Liver (tissue), 9 donors: Measurements from ENCODE around the gene ALK. TPM values are rescaled to one million over a fixed set of nuclear protein-coding genes. Genes with fewer than 3 reads are reported as not detected.

Experiments used
- DNase-seq: peaks from one replicate; pipeline ENCODE4 v3.0.0-alpha.2; 2017; ENCODE audit warnings: low spot score
- H3K27ac ChIP-seq, 2 donors: one replicate each; pipeline ENCODE4 v1.7.0; 2013; ENCODE audit warnings: inconsistent platforms in 2 of 2, low read length in 2 of 2, control low read depth in 1 of 2, low read depth in 1 of 2, mild to moderate bottlenecking in 1 of 2
- H3K27me3 ChIP-seq, 4 donors: one replicate each; pipeline versions ENCODE4 v1.6.1 to v1.7.0; 2013; ENCODE audit warnings: low read length in 3 of 4, inconsistent platforms in 1 of 4, mild to moderate bottlenecking in 1 of 4, moderate library complexity in 1 of 4; ENCODE audit not compliant: control insufficient read depth in 4 of 4, insufficient read depth in 4 of 4
- H3K36me3 ChIP-seq, 4 donors: one replicate each; pipeline versions ENCODE4 v1.6.1 to v1.7.0; 2013; ENCODE audit warnings: low read length in 3 of 4, mild to moderate bottlenecking in 3 of 4, low read depth in 1 of 4, moderate library complexity in 1 of 4; ENCODE audit not compliant: control insufficient read depth in 4 of 4, insufficient read depth in 3 of 4
- H3K4me1 ChIP-seq, 4 donors: one replicate each; pipeline versions ENCODE4 v1.6.1 to v1.7.0; 2013; ENCODE audit warnings: low read length in 3 of 4, mild to moderate bottlenecking in 3 of 4, moderate library complexity in 1 of 4; ENCODE audit not compliant: control insufficient read depth in 4 of 4, insufficient read depth in 4 of 4
- H3K4me3 ChIP-seq, 3 donors: one replicate each; pipeline versions ENCODE4 v1.6.1 to v1.7.0; 2013; ENCODE audit warnings: low read length in 3 of 3, control low read depth in 1 of 3, low read depth in 1 of 3, mild to moderate bottlenecking in 1 of 3
- H3K9ac ChIP-seq, 2 donors: one replicate each; pipeline ENCODE4 v1.7.0; 2013; ENCODE audit warnings: low read length in 2 of 2, mild to moderate bottlenecking in 2 of 2, moderate library complexity in 2 of 2, control low read depth in 1 of 2, low read depth in 1 of 2
- H3K9me3 ChIP-seq, 4 donors: one replicate each; pipeline versions ENCODE4 v1.6.1 to v1.7.0; 2013; ENCODE audit warnings: low read length in 3 of 4; ENCODE audit not compliant: control insufficient read depth in 4 of 4
- EGR1 ChIP-seq, 2 donors: IDR thresholded peaks; 2 replicates each; pipeline ENCODE4 v1.6.1; 2016 to 2018; ENCODE audit warnings: antibody characterized with exemption in 2 of 2, low read depth in 2 of 2
- FOXA1 ChIP-seq: IDR thresholded peaks from 2 replicates; pipeline ENCODE4 v1.6.1; 2016; ENCODE audit warnings: antibody characterized with exemption
- FOXA2 ChIP-seq: IDR thresholded peaks from 2 replicates; pipeline ENCODE4 v1.6.1; 2016; ENCODE audit warnings: antibody characterized with exemption
- GABPA ChIP-seq, 2 donors: IDR thresholded peaks in 1 of 2; conservative IDR thresholded peaks in 1 of 2; 2 replicates each; pipeline ENCODE4 v1.6.1; 2016; ENCODE audit warnings: antibody characterized with exemption in 2 of 2, mild to moderate bottlenecking in 1 of 2, moderate library complexity in 1 of 2
- HNF4A ChIP-seq, 2 donors: conservative IDR thresholded peaks; 2 replicates each; pipeline ENCODE4 v1.6.1; 2016; ENCODE audit warnings: antibody characterized with exemption in 2 of 2, mild to moderate bottlenecking in 2 of 2
- JUND ChIP-seq, 2 donors: IDR thresholded peaks; 2 replicates each; pipeline ENCODE4 v1.6.1; 2016; ENCODE audit warnings: antibody characterized with exemption in 2 of 2
- NR2F2 ChIP-seq: IDR thresholded peaks from 2 replicates; pipeline ENCODE4 v1.6.1; 2016; ENCODE audit warnings: antibody characterized with exemption
- RAD21 ChIP-seq, 2 donors: IDR thresholded peaks; 2 replicates each; pipeline ENCODE4 v1.6.1; 2016; ENCODE audit warnings: antibody characterized with exemption in 2 of 2, mild to moderate bottlenecking in 2 of 2
- SP1 ChIP-seq: IDR thresholded peaks from 2 replicates; pipeline ENCODE4 v1.6.1; 2018; ENCODE audit warnings: antibody characterized with exemption, mild to moderate bottlenecking
- TAF1 ChIP-seq: conservative IDR thresholded peaks from 2 replicates; pipeline ENCODE4 v1.6.1; 2016; ENCODE audit warnings: antibody characterized with exemption, mild to moderate bottlenecking
- YY1 ChIP-seq: IDR thresholded peaks from 2 replicates; pipeline ENCODE4 v1.6.1; 2016; ENCODE audit warnings: antibody characterized with exemption, mild to moderate bottlenecking
- WGBS: extraction: QIAGEN DNeasy Blood & Tissue Kit; methylation state at CpG from one replicate; pipeline ENCODE4 v1.1.7; 2013; 5-methylcytosine and 5-hydroxymethylcytosine counted together
- polyA plus RNA-seq, 2 donors: library from polyadenylated mRNA; stranded (reverse) in 1 of 2; unstranded in 1 of 2; fragments of 200-250 nt in 1 of 2; fragments of >200 nt in 1 of 2; fragmentation: Nextera tagmentation in 1 of 2; extraction: Ambion mirVana in 1 of 2; gene quantifications; one replicate each; pipeline versions ENCODE4 v1.2.1 to v1.2.3, GENCODE V29; 2013 to 2015
- total RNA-seq, 2 donors: library from RNA; depleted of rRNA; stranded (reverse); fragments of >200 nt; gene quantifications; one replicate each; pipeline ENCODE4 v1.2.3, GENCODE V29; 2014
- TF ChIP-seq, protein P1 (sequence below): IDR thresholded peaks from 2 replicates; pipeline ENCODE4 v1.6.1; 2016; ENCODE audit warnings: antibody characterized with exemption
- TF ChIP-seq, protein P2 (sequence below): IDR thresholded peaks from 2 replicates; pipeline ENCODE4 v1.6.1; 2016; ENCODE audit warnings: antibody characterized with exemption, mild to moderate bottlenecking
- TF ChIP-seq, protein P3 (sequence below): fragments of 150-350 bp; IDR thresholded peaks from 2 replicates; pipeline ENCODE4 v1.5.1; 2017; ENCODE audit warnings: improper control_type of control experiment, low read depth, low read length; ENCODE audit not compliant: missing input control
- TF ChIP-seq, protein P4 (sequence below): IDR thresholded peaks from 2 replicates; pipeline ENCODE4 v1.6.1; 2016; ENCODE audit warnings: antibody characterized with exemption
- TF ChIP-seq, protein P5 (sequence below): IDR thresholded peaks from 2 replicates; pipeline ENCODE4 v1.6.1; 2016; ENCODE audit warnings: antibody characterized with exemption
- donor health status: healthy.
- donor health status: healthy.
- donor health status: healthy.
- donor health status: healthy.
- donor health status: healthy.

ALK gene
- total and polyA plus RNA-seq, 4 donors, result under 0.01 TPM; not detected in 3

DNA sequence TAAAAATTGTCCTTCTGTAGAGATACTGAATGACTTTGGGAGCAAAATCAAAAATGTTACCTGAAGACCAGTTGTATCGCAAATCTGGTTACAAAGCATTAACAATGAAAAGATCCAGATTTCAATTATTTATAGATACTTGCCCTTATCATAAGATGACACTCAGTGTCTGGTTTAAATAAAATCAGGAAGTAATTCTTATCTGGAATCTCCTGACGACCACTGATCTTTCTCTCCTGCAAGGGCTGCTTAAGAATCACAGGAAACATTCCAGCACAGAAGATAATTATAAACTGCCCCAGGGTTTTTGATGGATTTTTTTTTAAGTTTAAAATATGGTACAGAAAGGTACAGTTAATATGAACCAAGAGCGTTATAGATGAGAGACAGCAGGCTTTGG is 205.7 kb downstream of the ALK start (continued):
- TF ChIP-seq TAF1 (no peak), SP1 (no peak), EGR1 (IDR thresholded peaks at IDR 0.05; ENCODE audit: low read depth in 2 of 2) (no peak), FOXA2 (no peak), NR2F2 (no peak), GABPA (IDR thresholded peaks at IDR 0.05 in 1 of 2, conservative IDR thresholded peaks at IDR 0.05 in 1 of 2) (no peak), HNF4A (conservative IDR thresholded peaks at IDR 0.05) (no peak)
- TF ChIP-seq, protein P1, sequence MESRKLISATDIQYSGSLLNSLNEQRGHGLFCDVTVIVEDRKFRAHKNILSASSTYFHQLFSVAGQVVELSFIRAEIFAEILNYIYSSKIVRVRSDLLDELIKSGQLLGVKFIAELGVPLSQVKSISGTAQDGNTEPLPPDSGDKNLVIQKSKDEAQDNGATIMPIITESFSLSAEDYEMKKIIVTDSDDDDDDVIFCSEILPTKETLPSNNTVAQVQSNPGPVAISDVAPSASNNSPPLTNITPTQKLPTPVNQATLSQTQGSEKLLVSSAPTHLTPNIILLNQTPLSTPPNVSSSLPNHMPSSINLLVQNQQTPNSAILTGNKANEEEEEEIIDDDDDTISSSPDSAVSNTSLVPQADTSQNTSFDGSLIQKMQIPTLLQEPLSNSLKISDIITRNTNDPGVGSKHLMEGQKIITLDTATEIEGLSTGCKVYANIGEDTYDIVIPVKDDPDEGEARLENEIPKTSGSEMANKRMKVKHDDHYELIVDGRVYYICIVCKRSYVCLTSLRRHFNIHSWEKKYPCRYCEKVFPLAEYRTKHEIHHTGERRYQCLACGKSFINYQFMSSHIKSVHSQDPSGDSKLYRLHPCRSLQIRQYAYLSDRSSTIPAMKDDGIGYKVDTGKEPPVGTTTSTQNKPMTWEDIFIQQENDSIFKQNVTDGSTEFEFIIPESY, result no peak

DNA sequence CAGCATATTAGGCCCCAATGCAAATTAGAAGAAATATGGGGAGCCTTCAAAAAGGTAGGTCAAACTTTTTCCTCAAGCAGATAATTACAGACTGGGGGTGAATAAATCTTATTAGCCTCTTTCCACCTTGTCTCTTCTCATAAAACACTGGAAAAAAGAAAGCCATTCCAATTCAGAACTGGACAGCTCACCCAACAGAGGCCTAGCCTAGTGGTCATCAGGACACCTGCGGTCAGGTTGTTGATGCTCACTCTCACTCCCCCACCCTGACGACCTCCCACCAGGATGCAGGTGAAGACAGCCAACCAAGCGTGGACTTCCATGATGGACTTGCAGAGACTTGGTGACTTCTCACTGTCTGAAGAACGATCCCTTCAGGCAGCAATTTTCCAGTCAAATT is 207.1 kb downstream of the ALK start:
- Histone ChIP-seq H3K4me1 (no peaks in the 10 kb centered on the region), H3K4me3 (no peak overlapping the region), H3K36me3 (no peaks in the 10 kb centered on the region), H3K9me3 (no peaks in the 10 kb centered on the region), H3K27ac (no peak overlapping the region), H3K9ac (no peak overlapping the region), H3K27me3 (no peaks in the 10 kb centered on the region)
- no peak for DNase-seq
- 85% methylated on average over 4 of the region's 4 CpGs for WGBS
- TF ChIP-seq, protein P2, sequence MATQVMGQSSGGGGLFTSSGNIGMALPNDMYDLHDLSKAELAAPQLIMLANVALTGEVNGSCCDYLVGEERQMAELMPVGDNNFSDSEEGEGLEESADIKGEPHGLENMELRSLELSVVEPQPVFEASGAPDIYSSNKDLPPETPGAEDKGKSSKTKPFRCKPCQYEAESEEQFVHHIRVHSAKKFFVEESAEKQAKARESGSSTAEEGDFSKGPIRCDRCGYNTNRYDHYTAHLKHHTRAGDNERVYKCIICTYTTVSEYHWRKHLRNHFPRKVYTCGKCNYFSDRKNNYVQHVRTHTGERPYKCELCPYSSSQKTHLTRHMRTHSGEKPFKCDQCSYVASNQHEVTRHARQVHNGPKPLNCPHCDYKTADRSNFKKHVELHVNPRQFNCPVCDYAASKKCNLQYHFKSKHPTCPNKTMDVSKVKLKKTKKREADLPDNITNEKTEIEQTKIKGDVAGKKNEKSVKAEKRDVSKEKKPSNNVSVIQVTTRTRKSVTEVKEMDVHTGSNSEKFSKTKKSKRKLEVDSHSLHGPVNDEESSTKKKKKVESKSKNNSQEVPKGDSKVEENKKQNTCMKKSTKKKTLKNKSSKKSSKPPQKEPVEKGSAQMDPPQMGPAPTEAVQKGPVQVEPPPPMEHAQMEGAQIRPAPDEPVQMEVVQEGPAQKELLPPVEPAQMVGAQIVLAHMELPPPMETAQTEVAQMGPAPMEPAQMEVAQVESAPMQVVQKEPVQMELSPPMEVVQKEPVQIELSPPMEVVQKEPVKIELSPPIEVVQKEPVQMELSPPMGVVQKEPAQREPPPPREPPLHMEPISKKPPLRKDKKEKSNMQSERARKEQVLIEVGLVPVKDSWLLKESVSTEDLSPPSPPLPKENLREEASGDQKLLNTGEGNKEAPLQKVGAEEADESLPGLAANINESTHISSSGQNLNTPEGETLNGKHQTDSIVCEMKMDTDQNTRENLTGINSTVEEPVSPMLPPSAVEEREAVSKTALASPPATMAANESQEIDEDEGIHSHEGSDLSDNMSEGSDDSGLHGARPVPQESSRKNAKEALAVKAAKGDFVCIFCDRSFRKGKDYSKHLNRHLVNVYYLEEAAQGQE, result peak; percentile 45
- TF ChIP-seq NR2F2, result no peak

DNA sequence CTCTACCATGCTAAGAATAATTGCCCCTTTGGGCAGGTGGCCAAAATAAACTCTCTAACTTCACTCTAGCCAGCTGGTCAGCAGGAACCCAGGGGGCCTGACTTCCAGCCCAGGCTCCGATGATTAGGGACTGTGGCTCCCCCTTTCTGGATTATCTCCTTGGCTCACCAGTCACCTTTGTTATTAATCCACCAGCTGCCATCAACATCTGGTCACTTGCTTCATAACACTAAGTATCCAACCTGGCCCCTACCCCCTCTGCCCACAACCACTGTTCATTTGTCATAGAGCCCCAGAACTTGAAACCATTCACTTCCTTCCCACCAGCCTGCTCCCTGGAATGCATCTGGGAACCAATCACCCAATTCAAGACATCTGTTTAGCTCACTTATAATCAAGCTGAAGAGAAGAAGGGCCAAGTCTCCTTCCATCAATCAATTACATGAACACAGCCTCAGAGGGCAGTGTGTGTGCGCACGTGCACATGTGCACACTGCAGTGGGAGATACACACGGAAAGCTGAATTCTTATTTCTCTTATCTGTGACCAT is 215.1 kb downstream of the ALK start:
- H3K4me1 ChIP-seq, result no peaks in the 10 kb centered on the region
- 86% methylated on average over 4 of the region's 4 CpGs for WGBS
- DNase-seq, result no peak
- H3K36me3 ChIP-seq, result no peaks in the 10 kb centered on the region
- H3K9ac ChIP-seq, result no peak overlapping the region
- no peaks in the 10 kb centered on the region for H3K27me3 ChIP-seq
- H3K4me3 ChIP-seq, result no peak overlapping the region
- no peak overlapping the region for H3K27ac ChIP-seq
- H3K9me3 ChIP-seq, result no peaks in the 10 kb centered on the region
- TF ChIP-seq EGR1 (IDR thresholded peaks at IDR 0.05; ENCODE audit: low read depth in 2 of 2), result no peak
- TF ChIP-seq, protein P3, sequence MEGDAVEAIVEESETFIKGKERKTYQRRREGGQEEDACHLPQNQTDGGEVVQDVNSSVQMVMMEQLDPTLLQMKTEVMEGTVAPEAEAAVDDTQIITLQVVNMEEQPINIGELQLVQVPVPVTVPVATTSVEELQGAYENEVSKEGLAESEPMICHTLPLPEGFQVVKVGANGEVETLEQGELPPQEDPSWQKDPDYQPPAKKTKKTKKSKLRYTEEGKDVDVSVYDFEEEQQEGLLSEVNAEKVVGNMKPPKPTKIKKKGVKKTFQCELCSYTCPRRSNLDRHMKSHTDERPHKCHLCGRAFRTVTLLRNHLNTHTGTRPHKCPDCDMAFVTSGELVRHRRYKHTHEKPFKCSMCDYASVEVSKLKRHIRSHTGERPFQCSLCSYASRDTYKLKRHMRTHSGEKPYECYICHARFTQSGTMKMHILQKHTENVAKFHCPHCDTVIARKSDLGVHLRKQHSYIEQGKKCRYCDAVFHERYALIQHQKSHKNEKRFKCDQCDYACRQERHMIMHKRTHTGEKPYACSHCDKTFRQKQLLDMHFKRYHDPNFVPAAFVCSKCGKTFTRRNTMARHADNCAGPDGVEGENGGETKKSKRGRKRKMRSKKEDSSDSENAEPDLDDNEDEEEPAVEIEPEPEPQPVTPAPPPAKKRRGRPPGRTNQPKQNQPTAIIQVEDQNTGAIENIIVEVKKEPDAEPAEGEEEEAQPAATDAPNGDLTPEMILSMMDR, result no peak
- no peak for TF ChIP-seq FOXA2
- TF ChIP-seq RAD21 (IDR thresholded peaks at IDR 0.05), result no peak
- TF ChIP-seq FOXA1, result no peak
- TF ChIP-seq, protein P4, sequence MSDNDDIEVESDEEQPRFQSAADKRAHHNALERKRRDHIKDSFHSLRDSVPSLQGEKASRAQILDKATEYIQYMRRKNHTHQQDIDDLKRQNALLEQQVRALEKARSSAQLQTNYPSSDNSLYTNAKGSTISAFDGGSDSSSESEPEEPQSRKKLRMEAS, result no peak
- TF ChIP-seq JUND (IDR thresholded peaks at IDR 0.05), result no peak
- TF ChIP-seq TAF1, result no peak
- no peak for TF ChIP-seq GABPA (IDR thresholded peaks at IDR 0.05 in 1 of 2, conservative IDR thresholded peaks at IDR 0.05 in 1 of 2)
- TF ChIP-seq, protein P1, result no peak
- TF ChIP-seq, protein P5, sequence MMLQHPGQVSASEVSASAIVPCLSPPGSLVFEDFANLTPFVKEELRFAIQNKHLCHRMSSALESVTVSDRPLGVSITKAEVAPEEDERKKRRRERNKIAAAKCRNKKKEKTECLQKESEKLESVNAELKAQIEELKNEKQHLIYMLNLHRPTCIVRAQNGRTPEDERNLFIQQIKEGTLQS, result no peak
- no peak for TF ChIP-seq YY1
- TF ChIP-seq HNF4A (conservative IDR thresholded peaks at IDR 0.05), result no peak
- TF ChIP-seq NR2F2, result no peak
